Stomach (tissue), 9 donors: ENCODE measurements around the gene FOXI2. TPM values are rescaled to one million over a fixed set of nuclear protein-coding genes. Genes with fewer than 3 reads are reported as not detected.

Experiments
- DNase-seq, 2 donors: peaks; one replicate each; pipeline versions ENCODE4 v3.0.0 to v3.0.0-alpha.2; 2013 to 2019
- H3K27ac ChIP-seq, 5 donors: fragments of 200-600 bp in 4 of 5; sonication (generic) in 4 of 5; one replicate each; pipeline ENCODE4 v1.5.1; 2013 to 2019; ENCODE audit warnings: mild to moderate bottlenecking in 1 of 5, moderate library complexity in 1 of 5
- H3K27me3 ChIP-seq, 3 donors: fragments of 200-600 bp; sonication (generic); one replicate each; pipeline ENCODE4 v1.5.1; 2017 to 2019; ENCODE audit warnings: mixed run types in 1 of 3
- H3K36me3 ChIP-seq, 4 donors: fragments of 200-600 bp; sonication (generic); 1 replicate in 3 of 4; 2 replicates in 1 of 4; pipeline ENCODE4 v1.5.1; 2016 to 2019
- H3K4me1 ChIP-seq, 4 donors: fragments of 200-600 bp; sonication (generic); one replicate each; pipeline ENCODE4 v1.5.1; 2016 to 2019
- H3K4me3 ChIP-seq, 4 donors: fragments of 200-600 bp; sonication (generic) in 3 of 4; one replicate each; pipeline ENCODE4 v1.5.1; 2016 to 2019; ENCODE audit warnings: mild to moderate bottlenecking in 1 of 4
- H3K9me3 ChIP-seq, 4 donors: fragments of 200-600 bp; sonication (generic); one replicate each; pipeline ENCODE4 v1.5.1; 2016 to 2019
- CTCF ChIP-seq, 7 experiments: fragments of 450-650 bp in 4 of 7; fragments of 200-600 bp in 3 of 7; sonication (generic) in 3 of 7; IDR thresholded peaks; one replicate each; pipeline ENCODE4 v1.5.1; 2016 to 2019; ENCODE audit warnings: antibody characterized with exemption in 7 of 7, control low read depth in 2 of 7, mild to moderate bottlenecking in 1 of 7
- EP300 ChIP-seq: sonication (generic); formaldehyde crosslinking; IDR thresholded peaks from one replicate; pipeline ENCODE4 v1.6.1; 2017; ENCODE audit warnings: antibody characterized with exemption
- POLR2A ChIP-seq, 4 donors: fragments of 450-650 bp; IDR thresholded peaks; one replicate each; pipeline ENCODE4 v1.6.1; 2016; ENCODE audit warnings: antibody characterized with exemption in 4 of 4, control low read depth in 2 of 4, mild to moderate bottlenecking in 1 of 4, moderate library complexity in 1 of 4
- POLR2AphosphoS5 ChIP-seq, 3 donors: sonication (generic); formaldehyde crosslinking; IDR thresholded peaks; one replicate each; pipeline ENCODE4 v1.6.1; 2016; ENCODE audit warnings: antibody characterized with exemption in 3 of 3
- WGBS, 5 donors: extraction: QIAGEN DNeasy Blood & Tissue Kit in 3 of 5; methylation state at CpG; one replicate each; pipeline versions ENCODE4 v1.1.5 to v1.1.7; 2013 to 2018; 5-methylcytosine and 5-hydroxymethylcytosine counted together
- intact Hi-C: fragments of 100-400 bp; cut with DNase I; formaldehyde crosslinking; loops from one replicate; pipeline ENCODE4 v1.15.1; 2023; ENCODE audit warnings: low total_unique reads
- polyA plus RNA-seq, 3 donors: library from polyadenylated mRNA; stranded (reverse); fragments of 200-250 nt; gene quantifications; one replicate each; pipeline ENCODE4 v1.2.3, GENCODE V29; 2013
- total RNA-seq, 5 donors: library from RNA; depleted of rRNA; stranded (reverse); fragments of >200 nt; gene quantifications; one replicate each; pipeline versions ENCODE4 v1.1.0 to v1.2.3, GENCODE V29; 2014 to 2016
- donor health status: healthy with polysubstance abuse.
- donor health status: Bipolar disorder and iron deficiency.
- donor health status: healthy.

The FOXI2 gene
- total and polyA plus RNA-seq, 8 donors: 0.06 to 0.43 (median 0.15) TPM; not detected in 3

DNA sequence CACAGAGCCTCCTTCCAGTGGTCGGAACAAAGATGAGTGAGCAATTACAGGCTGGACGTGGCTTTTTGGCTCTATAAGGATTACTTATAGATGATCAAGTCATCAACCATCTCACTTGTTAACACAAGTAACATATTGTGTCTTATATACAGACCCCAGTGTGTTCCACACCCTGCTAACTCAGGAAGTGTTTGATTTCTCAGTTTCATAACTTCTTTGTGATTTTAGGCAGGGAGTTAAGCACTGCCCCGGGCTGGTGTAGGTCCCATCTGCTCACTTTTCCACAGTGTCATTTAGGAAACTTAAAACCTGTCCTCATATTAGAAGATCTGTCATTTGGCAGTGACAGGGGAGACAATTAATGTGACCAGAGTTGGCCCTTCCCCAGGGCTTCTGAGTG, 6.2 kb downstream of the FOXI2 start:
- 55 to 72% (median 69%) methylated on average over 3 of the region's 3 CpGs for WGBS, 5 donors
- Histone ChIP-seq H3K4me3 (no peak overlapping the region), H3K36me3 (no peaks in the 10 kb centered on the region), H3K4me1 (peaks cover 0 to 9% (median 5%) of the 10 kb centered on the region in 4 donors), H3K27me3 (peaks cover 10 to 20% (median 17%) of the 10 kb centered on the region in 3 donors), H3K27ac (no peak overlapping the region), H3K9me3 (no peaks in the 10 kb centered on the region)
- DNase-seq: no peak
- TF ChIP-seq POLR2AphosphoS5 (IDR thresholded peaks at IDR 0.05) (no peak), POLR2A (IDR thresholded peaks at IDR 0.05) (no peak), CTCF (IDR thresholded peaks at IDR 0.05) (no peak), EP300 (no peak)
- intact Hi-C loops: no loop called here

- no peaks in the 10 kb centered on the region for H3K36me3 ChIP-seq
- no peak overlapping the region for H3K27ac ChIP-seq
- H3K9me3 ChIP-seq: peaks cover 0 to 12% (median 4%) of the 10 kb centered on the region in 4 donors
- 38 to 68% (median 61%) methylated on average over 8 to 9 of the region's 9 CpGs for WGBS, 5 donors
- no peak overlapping the region for H3K4me3 ChIP-seq
- H3K4me1 ChIP-seq: no peaks in the 10 kb centered on the region
- TF ChIP-seq CTCF (IDR thresholded peaks at IDR 0.05): no peak
- no peak for TF ChIP-seq EP300
- no peak for TF ChIP-seq POLR2AphosphoS5 (IDR thresholded peaks at IDR 0.05)
- TF ChIP-seq POLR2A (IDR thresholded peaks at IDR 0.05): no peak
- H3K27me3 ChIP-seq: peaks cover 0 to 6% (median 3%) of the 10 kb centered on the region in 3 donors
- no peak for DNase-seq
- intact Hi-C loops: no loop called here
Observed at GRCh38 chr10:127744956-127745355, 8.0 kb downstream of the FOXI2 start.

DNA sequence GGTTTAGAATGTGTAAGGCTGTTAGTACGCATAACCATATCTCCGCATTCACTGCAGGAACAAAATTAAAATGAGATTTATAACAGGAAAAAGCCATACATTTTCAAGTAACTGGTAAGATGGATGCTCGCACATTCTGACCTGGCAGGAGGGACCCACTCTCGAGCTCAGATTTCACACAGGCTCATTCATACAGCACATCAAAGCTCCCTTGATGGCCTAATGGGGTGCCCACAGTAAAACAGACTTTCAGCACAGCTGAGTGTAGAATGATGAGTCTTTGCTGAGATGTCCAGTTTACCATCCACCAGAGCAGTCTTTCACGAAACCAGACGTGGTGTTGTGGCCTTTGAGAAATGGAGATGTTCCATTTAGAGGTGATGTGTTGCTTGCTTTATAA, 8.9 kb downstream of the FOXI2 start:
- Histone ChIP-seq H3K4me1 (no peaks in the 10 kb centered on the region), H3K27ac (no peak overlapping the region), H3K4me3 (no peak overlapping the region), H3K27me3 (peaks cover 0 to 6% (median 0%) of the 10 kb centered on the region in 3 donors), H3K36me3 (no peaks in the 10 kb centered on the region), H3K9me3 (peaks cover 0 to 12% (median 4%) of the 10 kb centered on the region in 4 donors)
- intact Hi-C loops: no loop called here
- WGBS, 5 donors: 54 to 72% (median 65%) methylated on average over 6 of the region's 6 CpGs
- no peak for TF ChIP-seq CTCF (IDR thresholded peaks at IDR 0.05)
- TF ChIP-seq EP300: no peak
- TF ChIP-seq POLR2AphosphoS5 (IDR thresholded peaks at IDR 0.05): no peak
- TF ChIP-seq POLR2A (IDR thresholded peaks at IDR 0.05): no peak
- DNase-seq: no peak

DNA sequence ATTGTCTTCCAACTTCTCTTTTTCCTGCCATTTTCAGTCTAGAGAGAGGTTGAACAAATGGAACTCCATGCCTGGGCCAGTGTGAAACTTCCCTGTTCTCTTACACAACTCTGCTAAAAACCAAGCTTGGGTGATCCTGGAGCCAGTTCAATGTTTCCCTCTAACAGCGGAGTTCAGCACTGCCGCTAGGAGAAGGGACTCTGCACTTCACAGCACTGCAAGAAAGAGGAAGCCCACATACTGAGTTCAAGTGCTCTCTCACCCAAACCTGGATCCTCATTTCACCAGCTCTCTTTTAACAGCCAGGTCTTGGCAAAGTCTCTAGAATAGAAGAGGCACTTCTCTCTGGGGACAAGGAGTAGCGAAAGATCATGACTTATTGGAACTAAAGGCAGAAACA, 18.8 kb downstream of the FOXI2 start:
- intact Hi-C loops: no loop called here
- DNase-seq: no peak
- no peak overlapping the region for H3K27ac ChIP-seq
- no peaks in the 10 kb centered on the region for H3K36me3 ChIP-seq
- H3K9me3 ChIP-seq: no peaks in the 10 kb centered on the region
- peaks cover 0 to 6% (median 0%) of the 10 kb centered on the region in 3 donors for H3K27me3 ChIP-seq
- WGBS, 5 donors: 50 to 61% (median 56%) methylated on average over 3 of the region's 3 CpGs
- H3K4me1 ChIP-seq: no peaks in the 10 kb centered on the region
- no peak for TF ChIP-seq POLR2AphosphoS5 (IDR thresholded peaks at IDR 0.05)
- no peak for TF ChIP-seq CTCF (IDR thresholded peaks at IDR 0.05)
- TF ChIP-seq EP300: no peak
- TF ChIP-seq POLR2A (IDR thresholded peaks at IDR 0.05): no peak
- no peak overlapping the region for H3K4me3 ChIP-seq
